T-helper 1 cell treated with Interleukin-12 subunit alpha and Interleukin-12 subunit beta and Interleukin-4 antibody, amounts not matched to agents 30 μg/mL and 1 μg/mL, for 36 hours (primary cell): ENCODE measurements around the gene MAPKAP1.

ENCODE experiments used
- H3K27ac Mint-ChIP-seq: one replicate; pipeline ENCODE4 v1.8.0; 2021; ENCODE audit warnings: mild to moderate bottlenecking, mixed read lengths
- H3K27me3 Mint-ChIP-seq: one replicate; pipeline ENCODE4 v1.8.0; 2021; ENCODE audit warnings: low read depth, mixed read lengths
- H3K36me3 Mint-ChIP-seq: one replicate; pipeline ENCODE4 v1.8.0; 2021; ENCODE audit warnings: low read depth, mixed read lengths
- H3K4me1 Mint-ChIP-seq: one replicate; pipeline ENCODE4 v1.8.0; 2021; ENCODE audit warnings: low read depth, mixed read lengths
- H3K4me3 Mint-ChIP-seq: one replicate; pipeline ENCODE4 v1.8.0; 2021; ENCODE audit warnings: mild to moderate bottlenecking, moderate library complexity, mixed read lengths
- H3K9me3 Mint-ChIP-seq: one replicate; pipeline ENCODE4 v1.8.0; 2021; ENCODE audit warnings: mixed read lengths

MAPKAP1 gene

DNA sequence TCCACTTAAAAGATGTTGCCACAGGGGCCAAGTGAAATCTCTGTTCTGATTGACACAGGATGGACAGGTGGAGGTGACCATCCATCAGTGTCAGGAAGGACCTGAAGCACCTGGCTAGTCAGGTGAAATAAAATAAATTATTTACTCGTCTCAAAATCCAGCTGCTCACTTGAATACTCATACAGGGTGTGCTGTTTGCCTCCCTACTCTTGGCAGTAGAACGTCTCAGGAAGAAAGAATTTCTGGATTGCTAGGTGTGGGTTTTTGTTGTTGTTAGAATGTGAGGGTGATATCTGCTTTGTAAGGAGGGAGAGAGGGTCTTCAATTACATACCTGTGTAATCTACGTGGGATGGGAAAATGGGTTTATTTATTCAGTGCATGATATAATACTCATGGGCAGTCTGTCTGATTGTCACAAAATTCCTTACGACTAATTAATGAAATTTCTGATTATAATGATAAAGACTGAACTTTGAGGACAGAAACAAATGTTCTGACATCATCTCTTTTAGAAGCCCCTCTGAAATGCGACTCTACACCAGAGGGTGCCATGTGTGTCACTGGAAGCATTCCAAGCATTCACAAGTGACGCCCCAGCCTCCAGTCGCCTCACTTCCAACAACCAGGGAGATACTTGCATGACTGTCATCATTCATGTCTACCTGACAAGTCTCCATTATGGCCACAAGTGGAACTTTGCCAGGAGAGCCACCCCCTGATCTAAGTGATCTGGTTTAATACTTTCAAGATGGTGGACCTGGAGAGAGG, 227.0 kb downstream of the MAPKAP1 start:
- Mint-ChIP-seq H3K36me3 (peaks cover 12% of the 10 kb centered on the region), H3K9me3 (no peaks in the 10 kb centered on the region), H3K27ac (no peak overlapping the region), H3K4me1 (peaks cover 3% of the 10 kb centered on the region), H3K27me3 (no peaks in the 10 kb centered on the region), H3K4me3 (no peak overlapping the region)

DNA sequence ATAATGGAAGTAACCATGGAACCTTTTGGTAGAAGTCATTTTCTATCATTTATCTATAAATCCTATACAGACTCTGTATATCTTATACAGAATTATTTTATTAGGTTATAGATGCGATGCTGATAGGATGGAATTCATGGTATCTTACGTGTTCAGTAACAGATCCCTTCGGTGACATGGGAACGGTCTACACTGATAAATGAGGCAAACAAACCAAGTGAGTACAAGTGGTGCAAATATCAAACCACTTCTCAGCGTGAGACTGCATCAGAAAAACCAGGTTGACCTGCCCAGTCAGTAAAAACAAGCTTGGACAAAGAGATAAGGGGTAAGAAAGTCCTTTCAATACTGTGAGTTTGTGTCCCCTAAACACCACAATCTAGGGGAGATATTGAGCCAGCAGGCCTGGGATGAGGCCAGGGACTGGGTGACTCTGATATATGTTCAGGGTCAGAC, 229.9 kb downstream of the MAPKAP1 start:
- H3K4me3 Mint-ChIP-seq = no peak overlapping the region
- H3K27me3 Mint-ChIP-seq = no peaks in the 10 kb centered on the region
- H3K36me3 Mint-ChIP-seq = peaks cover 7% of the 10 kb centered on the region
- no peak overlapping the region for H3K27ac Mint-ChIP-seq
- peaks cover 1% of the 10 kb centered on the region for H3K4me1 Mint-ChIP-seq
- H3K9me3 Mint-ChIP-seq = no peaks in the 10 kb centered on the region

DNA sequence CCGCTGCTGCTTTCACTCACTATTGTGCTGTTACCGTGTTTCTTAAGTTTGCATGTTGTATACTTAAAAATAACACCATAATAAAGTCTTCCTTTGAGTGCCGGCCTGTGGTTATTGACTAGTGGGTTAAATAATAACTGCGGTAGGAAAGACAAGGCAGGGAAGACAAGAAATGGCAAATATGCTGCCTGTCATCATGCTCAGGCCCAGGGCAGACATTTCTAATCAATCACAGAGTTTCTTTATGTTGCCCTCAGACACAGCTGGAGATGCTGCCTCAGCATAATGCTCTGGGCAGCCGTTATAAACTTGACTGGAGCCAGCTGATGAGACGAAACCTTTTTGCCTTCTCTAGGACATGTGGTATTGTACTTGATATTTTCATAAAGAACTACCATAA, 230.4 kb downstream of the MAPKAP1 start:
- Mint-ChIP-seq H3K27ac (no peak overlapping the region), H3K4me1 (no peaks in the 10 kb centered on the region), H3K9me3 (no peaks in the 10 kb centered on the region), H3K36me3 (peaks cover 7% of the 10 kb centered on the region), H3K27me3 (no peaks in the 10 kb centered on the region), H3K4me3 (no peak overlapping the region)

DNA sequence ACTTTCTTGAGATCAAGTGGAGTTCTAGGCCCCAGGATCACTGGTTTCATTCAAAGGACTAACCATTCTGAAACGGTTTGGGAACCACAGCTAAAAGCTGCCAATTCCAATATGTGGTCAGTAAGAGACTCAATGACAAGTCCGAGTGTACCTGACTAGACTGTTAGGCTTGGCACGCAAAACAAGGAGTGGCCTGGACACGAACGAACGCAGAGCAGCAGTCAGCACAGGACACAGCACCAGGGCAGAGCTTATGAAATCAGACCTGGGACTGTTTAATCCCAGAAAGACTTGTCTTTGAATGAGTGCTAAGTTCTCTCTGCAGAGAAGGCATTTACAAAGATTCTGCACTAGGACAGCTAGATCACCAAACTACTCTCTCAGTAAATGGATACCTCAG, 231.6 kb downstream of the MAPKAP1 start:
- no peaks in the 10 kb centered on the region for H3K4me1 Mint-ChIP-seq
- H3K27me3 Mint-ChIP-seq = no peaks in the 10 kb centered on the region
- H3K27ac Mint-ChIP-seq = no peak overlapping the region
- H3K9me3 Mint-ChIP-seq = no peaks in the 10 kb centered on the region
- no peak overlapping the region for H3K4me3 Mint-ChIP-seq
- peaks cover 6% of the 10 kb centered on the region for H3K36me3 Mint-ChIP-seq

DNA sequence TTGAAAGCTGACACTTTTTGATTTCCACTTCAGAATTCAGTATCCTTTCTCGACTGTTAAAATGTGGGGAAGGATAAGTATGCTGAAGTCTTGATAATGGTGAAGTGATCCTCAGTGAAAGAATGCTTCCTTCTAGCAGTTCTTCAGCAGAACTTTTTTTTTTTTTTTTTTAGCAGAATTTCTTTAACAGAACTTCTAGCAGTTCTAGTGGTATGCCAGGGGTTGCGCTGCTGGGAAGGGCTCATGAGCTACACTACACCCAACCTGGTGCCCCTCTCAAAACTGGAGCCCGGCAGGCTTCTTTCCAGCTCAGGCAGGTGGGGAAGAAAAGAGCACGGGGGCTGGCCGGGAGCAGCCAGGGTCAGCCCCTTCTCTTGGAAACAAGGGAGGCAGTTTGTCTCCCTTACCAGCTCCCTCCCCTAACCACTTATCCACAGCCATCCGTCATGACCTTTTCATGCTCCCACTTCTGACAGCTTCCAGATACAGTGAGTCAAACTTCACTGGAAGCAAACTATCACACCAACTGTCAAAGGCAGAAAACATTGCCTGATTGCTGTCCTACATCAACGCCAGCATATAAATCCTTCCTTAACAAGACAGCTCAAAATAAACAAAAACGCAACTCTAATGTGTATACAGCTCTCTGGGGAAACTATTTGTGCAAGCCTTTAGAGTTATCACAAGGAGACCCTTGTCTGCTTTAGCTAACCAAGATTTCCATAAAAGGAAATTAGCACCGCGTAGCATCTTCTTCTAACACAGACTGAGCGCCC, 233.9 kb downstream of the MAPKAP1 start:
- no peaks in the 10 kb centered on the region for H3K9me3 Mint-ChIP-seq
- no peaks in the 10 kb centered on the region for H3K4me1 Mint-ChIP-seq
- peaks cover 4% of the 10 kb centered on the region for H3K36me3 Mint-ChIP-seq
- H3K27me3 Mint-ChIP-seq = no peaks in the 10 kb centered on the region
- no peak overlapping the region for H3K4me3 Mint-ChIP-seq
- no peak overlapping the region for H3K27ac Mint-ChIP-seq

DNA sequence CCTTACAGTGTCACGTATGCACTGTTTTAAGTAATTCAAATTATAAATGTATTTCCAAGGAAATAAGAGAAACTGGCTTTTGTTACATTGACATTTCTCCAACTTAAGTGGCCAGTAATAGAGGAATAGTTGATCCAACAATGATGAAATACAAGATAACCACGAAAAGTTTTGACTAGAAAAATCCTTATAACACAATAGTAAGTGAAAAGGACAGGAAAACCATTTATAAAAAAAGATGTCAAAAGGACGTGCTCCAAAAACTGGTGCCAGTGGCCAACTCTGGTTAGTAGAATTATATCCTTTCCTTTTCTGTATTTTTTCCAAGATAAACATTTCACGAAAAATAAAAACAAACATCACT, 234.5 kb downstream of the MAPKAP1 start:
- H3K36me3 Mint-ChIP-seq = peaks cover 1% of the 10 kb centered on the region

DNA sequence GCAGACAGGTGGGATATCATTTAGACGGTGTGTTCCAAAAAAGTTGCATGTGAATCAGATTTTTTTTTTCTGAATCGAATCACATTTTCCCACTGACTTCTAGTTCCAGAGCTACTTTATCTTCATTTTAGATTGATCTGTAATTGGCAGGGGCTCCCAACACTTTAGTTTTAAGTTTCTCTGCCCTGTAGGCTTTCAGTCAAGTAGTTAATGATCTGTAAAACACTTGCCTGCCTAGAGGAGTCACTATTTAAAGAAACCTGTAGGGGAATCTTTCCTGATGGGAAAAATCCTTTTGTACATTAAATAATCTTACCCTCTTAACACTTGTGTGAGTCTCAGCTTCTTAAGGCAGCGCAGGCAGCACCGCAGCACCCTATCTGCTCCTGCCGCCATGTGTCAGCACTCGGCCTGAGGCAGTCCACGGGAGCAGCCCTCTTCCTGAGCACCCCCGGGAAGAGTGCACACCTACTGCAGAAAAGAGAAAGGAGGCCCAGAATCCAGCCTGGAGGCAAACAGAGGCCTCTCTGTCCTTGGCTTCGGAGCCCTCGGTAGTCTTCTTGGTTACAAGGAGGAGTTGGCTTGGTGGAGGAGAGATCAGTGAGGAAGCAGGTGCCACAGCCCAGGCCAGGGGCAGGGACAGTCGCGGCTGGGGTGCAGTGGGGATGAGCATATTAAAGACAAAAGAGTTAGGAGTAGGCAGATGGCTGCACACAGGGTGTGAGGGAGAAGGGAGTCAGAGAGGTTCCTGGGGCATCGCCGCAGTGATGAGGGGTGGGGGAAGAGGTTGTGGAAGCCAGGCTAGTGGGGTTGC, 236.0 kb downstream of the MAPKAP1 start:
- no peaks in the 10 kb centered on the region for H3K4me1 Mint-ChIP-seq
- no peak overlapping the region for H3K4me3 Mint-ChIP-seq
- peaks cover 1% of the 10 kb centered on the region for H3K36me3 Mint-ChIP-seq
- H3K9me3 Mint-ChIP-seq = no peaks in the 10 kb centered on the region
- no peaks in the 10 kb centered on the region for H3K27me3 Mint-ChIP-seq
- no peak overlapping the region for H3K27ac Mint-ChIP-seq

More for the DNA sequence above, 234.5 kb downstream of the MAPKAP1 start:
- H3K27me3 Mint-ChIP-seq = no peaks in the 10 kb centered on the region
- H3K4me3 Mint-ChIP-seq = no peak overlapping the region
- H3K9me3 Mint-ChIP-seq = no peaks in the 10 kb centered on the region
- H3K4me1 Mint-ChIP-seq = no peaks in the 10 kb centered on the region
- H3K27ac Mint-ChIP-seq = no peak overlapping the region

DNA sequence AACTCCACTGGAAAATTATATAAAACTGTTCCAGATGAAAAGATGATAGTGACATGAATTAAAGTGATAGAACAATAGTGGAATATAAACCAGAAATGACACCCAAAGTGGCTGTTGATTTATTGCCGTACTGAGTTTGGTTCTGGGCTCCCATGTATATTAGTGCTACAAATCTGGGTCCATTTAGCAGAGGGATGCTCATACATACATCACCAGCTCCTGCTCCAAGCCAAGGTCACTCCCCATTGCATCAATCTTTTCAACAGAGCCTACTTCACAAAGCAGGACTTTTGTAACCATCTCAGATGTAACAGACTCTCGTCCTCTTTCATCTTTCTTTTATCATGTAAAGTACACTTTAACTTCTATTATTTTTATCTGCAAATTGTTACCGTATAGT, 236.8 kb downstream of the MAPKAP1 start:
- peaks cover 1% of the 10 kb centered on the region for H3K36me3 Mint-ChIP-seq
- no peak overlapping the region for H3K4me3 Mint-ChIP-seq
- H3K9me3 Mint-ChIP-seq = no peaks in the 10 kb centered on the region
- no peaks in the 10 kb centered on the region for H3K4me1 Mint-ChIP-seq
- H3K27ac Mint-ChIP-seq = no peak overlapping the region
- H3K27me3 Mint-ChIP-seq = no peaks in the 10 kb centered on the region

DNA sequence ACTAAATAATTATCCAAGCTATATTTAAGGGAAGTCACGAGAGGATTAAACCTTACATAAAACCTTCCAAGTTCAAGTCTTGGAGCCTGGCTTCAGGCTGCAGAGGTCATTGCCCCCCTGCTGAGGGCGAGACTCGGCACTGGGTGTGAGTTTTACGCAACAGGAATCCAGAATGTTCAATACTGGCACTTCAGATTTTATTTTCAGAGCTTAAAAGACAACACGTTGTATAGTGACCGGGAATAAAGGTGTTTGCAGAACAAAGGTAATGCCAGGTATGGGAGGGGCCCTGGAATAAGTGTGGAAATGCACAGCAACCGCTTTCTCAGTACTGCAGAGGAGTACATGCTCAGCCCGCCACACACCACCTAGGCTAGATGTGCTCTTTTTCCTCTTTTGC, 238.4 kb downstream of the MAPKAP1 start:
- H3K36me3 Mint-ChIP-seq = peaks cover 1% of the 10 kb centered on the region
- H3K27me3 Mint-ChIP-seq = no peaks in the 10 kb centered on the region
- no peak overlapping the region for H3K27ac Mint-ChIP-seq
- H3K4me3 Mint-ChIP-seq = no peak overlapping the region
- H3K9me3 Mint-ChIP-seq = no peaks in the 10 kb centered on the region
- no peaks in the 10 kb centered on the region for H3K4me1 Mint-ChIP-seq

DNA sequence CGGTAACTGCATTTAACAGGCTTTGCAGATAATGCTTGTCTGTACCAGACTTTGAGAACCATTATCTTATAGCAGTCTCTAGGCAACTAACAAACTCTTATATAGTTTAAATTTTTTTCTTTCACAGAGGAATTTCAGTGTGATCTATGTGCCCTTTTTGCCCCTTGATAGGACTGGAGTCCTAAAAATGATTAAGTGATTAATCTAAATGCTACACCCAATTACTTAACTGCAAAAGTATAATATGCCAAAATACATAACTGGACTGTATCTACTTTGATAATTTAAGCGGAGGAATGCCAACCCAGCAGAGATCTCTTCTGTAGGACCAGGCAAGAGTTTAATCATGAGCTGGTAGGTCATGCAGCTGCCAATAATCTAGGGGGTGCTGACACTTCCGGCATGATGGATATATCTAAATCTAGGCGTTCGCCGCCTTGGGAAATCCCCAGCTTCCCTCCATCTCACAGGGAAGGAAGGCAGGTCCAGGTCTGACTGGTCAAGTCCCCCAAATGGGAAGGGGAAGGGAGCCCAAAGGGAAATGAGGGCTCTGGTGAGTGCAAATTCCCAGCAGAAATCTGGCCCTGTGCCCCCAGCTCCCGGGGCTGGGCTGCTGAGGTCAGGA, 239.8 kb downstream of the MAPKAP1 start:
- peaks cover 5% of the 10 kb centered on the region for H3K36me3 Mint-ChIP-seq
- no peaks in the 10 kb centered on the region for H3K9me3 Mint-ChIP-seq
- no peak overlapping the region for H3K4me3 Mint-ChIP-seq
- no peaks in the 10 kb centered on the region for H3K4me1 Mint-ChIP-seq
- H3K27me3 Mint-ChIP-seq = no peaks in the 10 kb centered on the region
- H3K27ac Mint-ChIP-seq = no peak overlapping the region

DNA sequence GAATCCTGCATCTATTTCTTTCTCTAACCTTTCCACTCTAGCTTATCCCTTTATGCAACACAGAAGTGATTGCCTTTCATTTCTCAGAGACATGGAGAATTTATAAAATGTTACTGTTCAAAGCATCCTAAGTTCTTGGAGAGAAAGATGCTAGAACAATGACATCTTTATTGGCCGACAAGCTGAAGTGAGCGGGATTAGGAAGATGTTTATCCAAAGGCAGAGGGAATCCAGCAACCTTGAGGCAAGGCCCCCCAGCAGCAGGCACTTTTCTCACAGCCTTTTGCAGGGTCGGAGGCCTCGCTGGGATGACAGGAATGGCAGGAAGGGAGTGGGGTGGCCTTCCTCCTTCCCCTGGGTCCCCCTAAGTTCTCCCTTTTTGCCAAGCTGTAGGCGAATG, 240.6 kb downstream of the MAPKAP1 start:
- Mint-ChIP-seq H3K27ac (no peak overlapping the region), H3K27me3 (no peaks in the 10 kb centered on the region), H3K4me1 (no peaks in the 10 kb centered on the region), H3K4me3 (no peak overlapping the region), H3K36me3 (peaks cover 5% of the 10 kb centered on the region), H3K9me3 (no peaks in the 10 kb centered on the region)

DNA sequence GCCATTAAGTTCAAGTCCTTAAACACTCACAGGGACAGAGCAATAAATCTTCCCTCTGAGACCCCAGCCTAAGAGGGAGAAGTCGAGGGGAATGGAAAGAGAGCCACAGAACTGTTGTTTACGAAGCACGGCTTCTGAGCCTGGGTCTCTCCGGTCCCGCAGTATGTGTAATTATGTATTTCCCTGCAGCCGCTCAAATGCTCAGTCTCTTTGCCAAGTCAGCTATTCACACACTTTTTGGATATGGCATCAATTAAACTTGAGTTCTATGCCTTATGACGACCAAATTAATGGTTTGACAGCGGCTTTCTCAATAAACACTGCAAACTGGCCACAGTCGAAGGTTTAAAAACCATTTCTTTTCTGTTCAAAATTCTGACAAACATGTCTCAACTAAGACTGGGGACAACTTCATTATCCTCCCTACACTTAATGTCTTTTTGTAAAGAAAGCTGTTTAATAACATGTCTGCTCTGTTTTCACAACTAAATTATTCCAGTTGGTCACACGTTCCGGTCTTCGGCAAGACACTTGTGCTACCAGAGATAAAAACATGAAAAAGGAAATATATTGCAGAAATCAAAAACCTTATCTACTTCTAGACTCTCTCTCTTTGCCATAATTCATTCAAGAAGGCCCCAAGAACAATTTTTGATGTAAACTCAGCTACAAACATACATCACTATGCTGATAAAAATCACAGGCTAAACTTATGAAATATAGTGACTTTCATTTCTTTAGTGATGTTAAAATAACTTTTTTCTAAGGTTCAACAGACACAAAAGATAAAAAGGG, 242.2 kb downstream of the MAPKAP1 start:
- Mint-ChIP-seq H3K4me1 (no peaks in the 10 kb centered on the region), H3K27me3 (no peaks in the 10 kb centered on the region), H3K4me3 (no peak overlapping the region), H3K27ac (no peak overlapping the region), H3K36me3 (peaks cover 6% of the 10 kb centered on the region), H3K9me3 (no peaks in the 10 kb centered on the region)

DNA sequence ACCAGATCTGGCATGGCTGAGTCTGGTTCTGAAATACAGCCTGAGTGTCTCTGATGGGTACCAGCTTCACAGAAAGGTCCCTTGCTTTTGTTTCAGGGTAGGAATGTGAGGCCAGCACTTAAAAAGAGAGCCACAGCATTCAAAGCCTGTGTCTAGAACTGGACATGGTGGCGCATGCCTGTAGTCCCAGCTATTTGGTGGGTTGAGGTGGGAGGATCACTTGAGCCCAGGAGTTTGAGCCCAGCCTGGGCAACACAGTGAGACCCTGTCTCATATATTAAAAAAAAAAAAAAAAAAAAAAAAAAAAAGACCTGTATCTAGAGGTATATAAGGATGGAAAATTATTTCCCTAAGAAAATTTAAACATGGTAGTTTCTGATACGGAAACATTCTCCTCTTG, 243.1 kb downstream of the MAPKAP1 start:
- Mint-ChIP-seq H3K4me3 (no peak overlapping the region), H3K4me1 (no peaks in the 10 kb centered on the region), H3K27me3 (no peaks in the 10 kb centered on the region), H3K36me3 (peaks cover 8% of the 10 kb centered on the region), H3K9me3 (no peaks in the 10 kb centered on the region), H3K27ac (no peak overlapping the region)

DNA sequence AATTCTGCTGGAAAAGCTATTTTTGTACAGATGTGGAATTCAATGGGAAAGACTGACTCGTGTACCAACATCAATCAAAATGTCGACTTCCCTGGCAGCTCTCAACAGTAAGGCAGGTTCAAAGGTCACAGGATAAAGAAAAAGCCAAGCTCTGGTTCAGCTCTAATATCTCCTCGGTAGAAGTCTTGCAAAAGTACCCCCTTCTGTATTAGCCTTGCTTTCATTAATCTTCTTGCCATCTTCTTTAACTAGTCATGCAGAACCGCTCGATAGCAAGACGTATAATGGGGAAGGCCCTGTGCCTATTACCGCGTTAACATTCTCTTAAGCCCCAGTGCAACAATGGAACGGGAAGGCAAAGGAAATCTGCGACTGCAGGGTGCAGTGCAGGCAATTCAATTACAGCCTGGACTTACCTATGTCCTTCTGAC, 244.1 kb downstream of the MAPKAP1 start:
- Mint-ChIP-seq H3K27me3 (no peaks in the 10 kb centered on the region), H3K4me1 (no peaks in the 10 kb centered on the region), H3K9me3 (peaks cover 4% of the 10 kb centered on the region), H3K36me3 (peaks cover 12% of the 10 kb centered on the region), H3K4me3 (no peak overlapping the region), H3K27ac (no peak overlapping the region)
